ENCODE measurements around the gene THSD4. TPM values are rescaled to one million over a fixed set of nuclear protein-coding genes. Genes with fewer than 3 reads are reported as not detected.

Gene THSD4
- total RNA-seq, 2 experiments from 2014 or later = not detected

GRCh38 chr15:71455107-71455506 is 339.8 kb downstream of the THSD4 start:
- H3K4me3 Mint-ChIP-seq = no peak overlapping the region
- CTCF ChIA-PET = interaction anchor here (0.9 kb wide), 1 partner anchor 9 kb away, joined by 3 read pairs; no protein-coding TSS in a partner anchor
- H3K4me1 Mint-ChIP-seq = no peaks in the 10 kb centered on the region

GRCh38 chr15:71455878-71456277 is 340.6 kb downstream of the THSD4 start:
- Mint-ChIP-seq H3K27me3 (peaks cover 21% of the 10 kb centered on the region), H3K9me3 (ENCODE audit: low read depth) (no peaks in the 10 kb centered on the region), H3K27ac (no peak overlapping the region), H3K4me1 (no peaks in the 10 kb centered on the region), H3K36me3 (no peaks in the 10 kb centered on the region), H3K4me3 (no peak overlapping the region)
- ATAC-seq (no peak), DNase-seq (no peak)
- CTCF ChIA-PET = interaction anchor here (0.9 kb wide), 1 partner anchor 8 kb away, joined by 3 read pairs; no protein-coding TSS in a partner anchor

More at GRCh38 chr15:71455107-71455506, 339.8 kb downstream of the THSD4 start:
- H3K9me3 Mint-ChIP-seq (ENCODE audit: low read depth) = no peaks in the 10 kb centered on the region
- DNase-seq = no peak
- peaks cover 21% of the 10 kb centered on the region for H3K27me3 Mint-ChIP-seq
- H3K36me3 Mint-ChIP-seq = no peaks in the 10 kb centered on the region
- ATAC-seq = no peak
- H3K27ac Mint-ChIP-seq = no peak overlapping the region

- Mint-ChIP-seq H3K27me3 (peaks cover 21% of the 10 kb centered on the region), H3K4me3 (no peak overlapping the region), H3K4me1 (no peaks in the 10 kb centered on the region), H3K9me3 (ENCODE audit: low read depth) (no peaks in the 10 kb centered on the region), H3K27ac (no peak overlapping the region), H3K36me3 (no peaks in the 10 kb centered on the region)
- CTCF ChIA-PET = no interaction called here
- DNase-seq = no peak
- no peak for ATAC-seq
These were observed 341.1 kb downstream of the THSD4 start for GRCh38 chr15:71456362-71456761.

GRCh38 chr15:71456811-71457210 is 341.5 kb downstream of the THSD4 start:
- H3K4me3 Mint-ChIP-seq = no peak overlapping the region
- H3K27me3 Mint-ChIP-seq = peaks cover 21% of the 10 kb centered on the region
- DNase-seq (no peak), ATAC-seq (no peak)
- no peak overlapping the region for H3K27ac Mint-ChIP-seq
- H3K36me3 Mint-ChIP-seq = no peaks in the 10 kb centered on the region
- no peaks in the 10 kb centered on the region for H3K9me3 Mint-ChIP-seq (ENCODE audit: low read depth)
- H3K4me1 Mint-ChIP-seq = no peaks in the 10 kb centered on the region
- CTCF ChIA-PET = no interaction called here

GRCh38 chr15:71458089-71458660 is 342.9 kb downstream of the THSD4 start:
- Mint-ChIP-seq H3K27ac (no peak overlapping the region), H3K4me3 (no peak overlapping the region), H3K9me3 (ENCODE audit: low read depth) (no peaks in the 10 kb centered on the region), H3K27me3 (peaks cover 26% of the 10 kb centered on the region), H3K4me1 (no peaks in the 10 kb centered on the region), H3K36me3 (no peaks in the 10 kb centered on the region)
- DNase-seq (no peak), ATAC-seq (no peak)
- CTCF ChIA-PET = no interaction called here

- DNase-seq (no peak), ATAC-seq (no peak)
- no peak overlapping the region for H3K4me3 Mint-ChIP-seq
- H3K36me3 Mint-ChIP-seq = no peaks in the 10 kb centered on the region
- no peak overlapping the region for H3K27ac Mint-ChIP-seq
- no peaks in the 10 kb centered on the region for H3K4me1 Mint-ChIP-seq
- H3K9me3 Mint-ChIP-seq (ENCODE audit: low read depth) = no peaks in the 10 kb centered on the region
- CTCF ChIA-PET = interaction anchor here (1.0 kb wide), 1 partner anchor 18 kb away, joined by 3 read pairs; no protein-coding TSS in a partner anchor
- peaks cover 23% of the 10 kb centered on the region for H3K27me3 Mint-ChIP-seq
These were observed 346.5 kb downstream of the THSD4 start for GRCh38 chr15:71461748-71462147.

GRCh38 chr15:71462638-71463037 is 347.4 kb downstream of the THSD4 start:
- DNase-seq (no peak), ATAC-seq (no peak)
- Mint-ChIP-seq H3K4me1 (no peaks in the 10 kb centered on the region), H3K27me3 (peaks cover 20% of the 10 kb centered on the region), H3K27ac (no peak overlapping the region), H3K9me3 (ENCODE audit: low read depth) (no peaks in the 10 kb centered on the region), H3K36me3 (no peaks in the 10 kb centered on the region), H3K4me3 (no peak overlapping the region)
- CTCF ChIA-PET = no interaction called here

- H3K27me3 Mint-ChIP-seq = peaks cover 19% of the 10 kb centered on the region
- no peak overlapping the region for H3K27ac Mint-ChIP-seq
- no peak overlapping the region for H3K4me3 Mint-ChIP-seq
- ATAC-seq (no peak), DNase-seq (no peak)
- H3K9me3 Mint-ChIP-seq (ENCODE audit: low read depth) = no peaks in the 10 kb centered on the region
- H3K36me3 Mint-ChIP-seq = no peaks in the 10 kb centered on the region
- no peaks in the 10 kb centered on the region for H3K4me1 Mint-ChIP-seq
- CTCF ChIA-PET = no interaction called here
These were observed 347.9 kb downstream of the THSD4 start for GRCh38 chr15:71463156-71463665.

- no peaks in the 10 kb centered on the region for H3K4me1 Mint-ChIP-seq
- H3K36me3 Mint-ChIP-seq = no peaks in the 10 kb centered on the region
- no peak for DNase-seq
- no peak overlapping the region for H3K27ac Mint-ChIP-seq
- no peak overlapping the region for H3K4me3 Mint-ChIP-seq
- H3K27me3 Mint-ChIP-seq = peaks cover 14% of the 10 kb centered on the region
- CTCF ChIA-PET = no interaction called here
- ATAC-seq = no peak
- H3K9me3 Mint-ChIP-seq (ENCODE audit: low read depth) = no peaks in the 10 kb centered on the region
These were observed 350.1 kb downstream of the THSD4 start for GRCh38 chr15:71465131-71465955.

GRCh38 chr15:71468715-71469114 is 353.4 kb downstream of the THSD4 start:
- Mint-ChIP-seq H3K27ac (no peak overlapping the region), H3K9me3 (ENCODE audit: low read depth) (no peaks in the 10 kb centered on the region), H3K27me3 (peaks cover 8% of the 10 kb centered on the region), H3K4me3 (no peak overlapping the region), H3K36me3 (no peaks in the 10 kb centered on the region), H3K4me1 (peaks cover 5% of the 10 kb centered on the region)
- CTCF ChIA-PET = no interaction called here
- no peak for ATAC-seq
- DNase-seq = no peak

- Mint-ChIP-seq H3K36me3 (no peaks in the 10 kb centered on the region), H3K4me1 (peaks cover 5% of the 10 kb centered on the region), H3K27ac (no peak overlapping the region), H3K27me3 (peaks cover 7% of the 10 kb centered on the region), H3K9me3 (ENCODE audit: low read depth) (no peaks in the 10 kb centered on the region), H3K4me3 (no peak overlapping the region)
- CTCF ChIA-PET = no interaction called here
- DNase-seq = no peak
- ATAC-seq = no peak
These were observed 354.1 kb downstream of the THSD4 start for GRCh38 chr15:71469413-71469812.

GRCh38 chr15:71471347-71471746 is 356.1 kb downstream of the THSD4 start:
- CTCF ChIA-PET = no interaction called here
- Mint-ChIP-seq H3K36me3 (no peaks in the 10 kb centered on the region), H3K27ac (no peak overlapping the region), H3K9me3 (ENCODE audit: low read depth) (no peaks in the 10 kb centered on the region), H3K4me3 (no peak overlapping the region), H3K27me3 (peaks cover 2% of the 10 kb centered on the region), H3K4me1 (peaks cover 5% of the 10 kb centered on the region)
- no peak for DNase-seq
- no peak for ATAC-seq

GRCh38 chr15:71472566-71472965 is 357.3 kb downstream of the THSD4 start:
- no peak overlapping the region for H3K4me3 Mint-ChIP-seq
- no peaks in the 10 kb centered on the region for H3K36me3 Mint-ChIP-seq
- no peaks in the 10 kb centered on the region for H3K27me3 Mint-ChIP-seq
- DNase-seq = no peak
- peaks cover 5% of the 10 kb centered on the region for H3K4me1 Mint-ChIP-seq
- no peaks in the 10 kb centered on the region for H3K9me3 Mint-ChIP-seq (ENCODE audit: low read depth)
- no peak for ATAC-seq
- H3K27ac Mint-ChIP-seq = no peak overlapping the region
- CTCF ChIA-PET = no interaction called here

- no peak for DNase-seq
- no peaks in the 10 kb centered on the region for H3K9me3 Mint-ChIP-seq (ENCODE audit: low read depth)
- H3K36me3 Mint-ChIP-seq = no peaks in the 10 kb centered on the region
- no peak for ATAC-seq
- no peak overlapping the region for H3K4me3 Mint-ChIP-seq
- H3K27ac Mint-ChIP-seq = no peak overlapping the region
- CTCF ChIA-PET = no interaction called here
- H3K27me3 Mint-ChIP-seq = no peaks in the 10 kb centered on the region
- H3K4me1 Mint-ChIP-seq = peaks cover 5% of the 10 kb centered on the region
These were observed 358.5 kb downstream of the THSD4 start for GRCh38 chr15:71473751-71474150.

Data from activated CD8-positive, alpha-beta memory T cell treated with anti-CD3 and anti-CD28 coated beads, Interleukin-2, amount 10 ng/mL, durations not matched to agents 7 days and 5 days (primary cell).